DND-41 (cell line): ENCODE measurements around the gene AEBP2.

Source experiments
- ATAC-seq: fragments of 200-7000 bp; cut with Tn5 transposase; 3 replicates; pipeline ENCODE4 v1.9.1; 2021; ENCODE audit warnings: low read depth; ENCODE audit not compliant: insufficient read depth
- DNase-seq: peaks from one replicate; pipeline ENCODE4 v3.0.0-alpha.2; 2020
- H2AFZ ChIP-seq: 2 replicates; pipeline ENCODE4 v1.6.0; 2012; ENCODE audit warnings: low read depth, low read length
- H3K27ac ChIP-seq: 2 replicates; pipeline ENCODE4 v1.5.1; 2012; ENCODE audit warnings: low read length, inconsistent platforms
- H3K27me3 ChIP-seq: fragments of 200-600 bp; sonication (generic); 2 replicates; pipeline ENCODE4 v1.6.0; 2012; ENCODE audit warnings: low read length, mild to moderate bottlenecking, inconsistent platforms; ENCODE audit not compliant: insufficient read depth, poor library complexity
- H3K36me3 ChIP-seq: 2 replicates; pipeline ENCODE4 v1.5.1; 2012; ENCODE audit warnings: low read length, inconsistent platforms; ENCODE audit not compliant: insufficient read depth
- H3K4me1 ChIP-seq: 2 replicates; pipeline ENCODE4 v1.5.1; 2012; ENCODE audit warnings: mild to moderate bottlenecking, low read length; ENCODE audit not compliant: insufficient read depth
- H3K4me2 ChIP-seq: 2 replicates; pipeline ENCODE4 v1.6.0; 2012; ENCODE audit warnings: mild to moderate bottlenecking, moderate library complexity, low read length, inconsistent platforms; ENCODE audit not compliant: insufficient read depth
- H3K4me3 ChIP-seq, 2 experiments: fragments of 200-600 bp in 1 of 2; shearing (Covaris generic) in 1 of 2; 2 replicates each; pipeline ENCODE4 v1.5.1; 2012 to 2016; ENCODE audit warnings: inconsistent platforms in 2 of 2, low read length in 2 of 2, mild to moderate bottlenecking in 2 of 2, low read depth in 1 of 2, moderate library complexity in 1 of 2
- H3K79me2 ChIP-seq: 2 replicates; pipeline ENCODE4 v1.6.0; 2012; ENCODE audit warnings: low read length, inconsistent platforms; ENCODE audit not compliant: insufficient read depth
- H3K9ac ChIP-seq: 2 replicates; pipeline ENCODE4 v1.6.0; 2012; ENCODE audit warnings: low read depth, mild to moderate bottlenecking, inconsistent platforms, low read length, moderate library complexity
- H3K9me3 ChIP-seq: 2 replicates; pipeline ENCODE4 v1.5.1; 2012; ENCODE audit warnings: low read length, moderate library complexity, mild to moderate bottlenecking, inconsistent platforms; ENCODE audit not compliant: insufficient read depth, severe bottlenecking
- H4K20me1 ChIP-seq: 2 replicates; pipeline ENCODE4 v1.6.0; 2012; ENCODE audit warnings: low read length; ENCODE audit not compliant: insufficient read depth
- CTCF ChIP-seq: IDR thresholded peaks from 2 replicates; pipeline ENCODE4 v1.5.1; 2012; ENCODE audit warnings: borderline replicate concordance, low read length, moderate library complexity, mild to moderate bottlenecking; ENCODE audit not compliant: poor library complexity, severe bottlenecking; ENCODE audit errors: extremely low read depth
- EZH2 ChIP-seq: IDR thresholded peaks from 3 replicates; pipeline ENCODE4 v1.6.1; 2012; ENCODE audit warnings: borderline replicate concordance, low read depth, mild to moderate bottlenecking, moderate library complexity, low read length, inconsistent platforms; ENCODE audit not compliant: severe bottlenecking

The AEBP2 gene

GRCh38 chr12:19434538-19434937, 4.8 kb upstream of the AEBP2 start:
- Histone ChIP-seq H3K4me2 (peak overlapping the region; percentile 30), H4K20me1 (no peaks in the 10 kb centered on the region), H3K4me1 (peaks cover 90% of the 10 kb centered on the region), H3K79me2 (peaks cover 11% of the 10 kb centered on the region; the same call in 1 of the 2 replicates), H3K27ac (peak overlapping the region; percentile 97), H3K27me3 (no peaks in the 10 kb centered on the region), H3K9me3 (no peaks in the 10 kb centered on the region), H2AFZ (no peak overlapping the region), H3K36me3 (no peaks in the 10 kb centered on the region), H3K9ac (peak overlapping the region; percentile 53), H3K4me3 (no peak overlapping the region)
- DNase-seq (peak; percentile 65), ATAC-seq (peak; percentile 70)
- no peak for TF ChIP-seq EZH2
- no peak for TF ChIP-seq CTCF

- Histone ChIP-seq H3K27ac (peak overlapping the region; percentile 97), H3K27me3 (no peaks in the 10 kb centered on the region), H2AFZ (no peak overlapping the region), H3K9me3 (no peaks in the 10 kb centered on the region), H3K4me1 (peaks cover 82% of the 10 kb centered on the region), H4K20me1 (peaks cover 6% of the 10 kb centered on the region), H3K79me2 (peaks cover 25% of the 10 kb centered on the region), H3K36me3 (peaks cover 5% of the 10 kb centered on the region; the same call in 1 of the 2 replicates), H3K4me3 (no peak overlapping the region), H3K4me2 (no peak overlapping the region), H3K9ac (peak overlapping the region; percentile 53; the same call in 1 of the 2 replicates)
- no peak for TF ChIP-seq CTCF
- TF ChIP-seq EZH2, result no peak
- ATAC-seq, result no peak
- no peak for DNase-seq
Observed at GRCh38 chr12:19435831-19436497, 3.3 kb upstream of the AEBP2 start.

DNA sequence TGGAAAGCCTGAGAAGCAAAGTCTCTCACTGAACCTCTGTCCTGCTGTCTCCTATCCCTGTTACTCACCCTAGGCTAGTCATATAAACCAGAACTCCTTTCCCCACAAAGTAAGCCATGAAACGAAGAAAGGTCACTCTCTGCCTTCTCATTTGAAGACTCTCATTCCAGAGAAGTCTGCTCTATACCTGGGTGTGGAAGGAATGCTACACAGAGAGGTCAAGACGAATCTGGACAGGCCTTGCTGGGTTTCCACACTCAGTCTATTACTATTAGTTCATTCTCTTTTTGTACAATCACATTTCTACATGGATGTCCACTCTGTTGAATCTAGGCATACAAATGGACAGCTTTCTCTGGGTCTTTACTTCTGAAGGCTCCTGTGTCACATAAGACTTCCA, 2.4 kb upstream of the AEBP2 start:
- H3K27ac ChIP-seq, result peak overlapping the region; percentile 97

More for the DNA sequence above, 2.4 kb upstream of the AEBP2 start:
- H3K9ac ChIP-seq, result no peak overlapping the region
- H4K20me1 ChIP-seq, result peaks cover 15% of the 10 kb centered on the region
- no peaks in the 10 kb centered on the region for H3K9me3 ChIP-seq
- TF ChIP-seq CTCF, result no peak
- TF ChIP-seq EZH2, result no peak
- ATAC-seq (no peak), DNase-seq (no peak)
- peaks cover 78% of the 10 kb centered on the region for H3K4me1 ChIP-seq
- H3K79me2 ChIP-seq, result peaks cover 35% of the 10 kb centered on the region
- H3K27me3 ChIP-seq, result no peaks in the 10 kb centered on the region
- H3K4me3 ChIP-seq, result no peak overlapping the region
- H2AFZ ChIP-seq, result no peak overlapping the region
- no peak overlapping the region; the same call in 1 of the 2 replicates for H3K4me2 ChIP-seq
- peaks cover 8% of the 10 kb centered on the region; the same call in 1 of the 2 replicates for H3K36me3 ChIP-seq
